GM04503 (cell line): ENCODE results near the gene SHC2.
"Not testable (repeated sequence)": the region's sequence is repeated elsewhere in the genome, so short reads cannot be mapped to it uniquely, and the experiment has no call there.

Experiments
- DNase-seq: peaks from one replicate; pipeline ENCODE4 v3.0.0-alpha.2; 2012; ENCODE audit warnings: low read depth

SHC2 gene

DNA sequence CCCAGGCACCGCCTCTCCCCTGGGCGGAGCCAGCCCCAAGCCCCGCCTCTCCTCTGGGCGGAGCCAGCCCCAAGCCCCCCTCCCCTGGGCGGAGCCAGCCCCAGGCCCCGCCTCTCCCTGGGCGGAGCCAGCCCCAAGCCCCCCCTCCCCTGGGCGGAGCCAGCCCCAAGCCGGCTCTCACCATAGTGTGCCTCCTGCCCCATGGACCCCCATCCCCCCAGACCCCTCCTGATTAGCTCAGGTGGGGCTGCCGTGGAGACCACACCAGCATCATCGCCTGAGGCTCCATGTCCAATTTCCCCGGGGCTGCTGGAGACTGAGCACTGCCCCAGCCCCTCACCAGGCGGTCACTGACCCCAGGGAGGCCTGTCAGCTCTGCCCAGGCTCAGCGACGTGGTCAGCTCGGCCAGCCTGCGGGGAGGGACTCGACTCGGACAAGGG is 31.3 kb upstream of the SHC2 start:
- DNase-seq = no peak

DNA sequence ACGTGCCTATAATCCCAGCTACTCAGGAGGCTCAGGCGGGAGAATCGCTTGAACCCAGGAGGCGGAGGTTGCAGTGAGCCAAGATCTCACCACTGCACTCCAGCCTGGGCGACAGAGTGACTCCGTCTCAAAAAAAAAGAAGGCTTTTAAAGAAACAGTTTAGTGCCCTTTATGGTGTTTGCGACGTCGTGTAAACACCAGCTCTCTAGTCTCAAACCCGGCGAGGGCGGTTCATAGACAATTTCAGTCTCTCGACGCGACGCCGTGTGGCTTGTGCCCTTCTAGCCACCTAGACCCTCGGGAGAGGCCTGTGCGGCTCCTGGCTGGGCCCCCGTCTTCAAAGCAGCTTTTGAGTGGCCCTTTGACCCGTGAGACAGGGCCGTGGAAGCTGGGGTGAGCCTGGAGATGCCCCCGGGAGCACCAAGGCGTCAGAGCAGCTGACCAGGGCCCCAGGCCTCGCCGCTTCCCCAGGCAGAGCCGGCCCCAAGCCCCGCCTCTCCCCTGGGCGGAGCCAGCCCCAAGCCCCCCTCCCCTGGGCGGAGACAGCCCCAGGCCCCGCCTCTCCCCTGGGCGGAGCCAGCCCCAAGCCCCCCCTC is 30.4 kb upstream of the SHC2 start:
- no peak for DNase-seq

DNA sequence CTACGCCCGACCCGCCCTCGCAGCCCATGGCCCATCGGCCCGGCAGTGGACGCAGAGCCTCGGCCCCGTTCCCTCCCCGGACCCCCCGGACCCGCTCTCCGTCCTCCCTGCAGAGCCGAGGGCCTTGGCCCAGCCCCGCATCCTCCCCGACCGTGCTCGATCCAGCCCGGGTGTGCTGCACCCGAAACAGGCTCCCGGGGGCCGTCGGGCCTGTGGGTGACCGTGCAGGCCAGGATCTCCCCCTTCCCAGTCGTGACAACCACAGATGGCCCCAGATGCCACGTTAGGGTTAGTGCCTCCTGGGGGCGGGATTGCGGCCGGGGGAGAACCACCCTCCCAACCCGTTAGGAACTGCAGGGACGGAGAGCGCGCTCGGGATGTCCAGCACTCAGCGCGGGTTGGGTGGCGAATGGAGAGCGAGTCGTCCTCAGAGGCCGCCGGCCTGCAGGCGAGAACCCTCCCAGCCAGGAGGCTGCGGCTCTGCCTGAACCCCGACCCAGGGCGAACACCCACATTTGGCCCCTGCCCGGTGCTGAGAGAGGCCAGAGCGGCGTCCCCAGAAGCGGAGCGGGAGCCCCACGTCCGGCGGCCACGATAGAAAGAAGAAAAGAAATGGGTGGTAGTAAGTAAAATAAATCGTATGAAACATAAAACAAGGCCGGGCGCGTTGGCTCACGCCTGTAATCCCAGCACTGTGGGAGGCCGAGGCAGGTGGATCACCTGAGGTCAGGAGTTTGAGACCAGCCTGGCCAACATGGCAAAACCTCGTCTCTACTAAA is 28.8 kb upstream of the SHC2 start:
- peak; percentile 22 for DNase-seq

DNA sequence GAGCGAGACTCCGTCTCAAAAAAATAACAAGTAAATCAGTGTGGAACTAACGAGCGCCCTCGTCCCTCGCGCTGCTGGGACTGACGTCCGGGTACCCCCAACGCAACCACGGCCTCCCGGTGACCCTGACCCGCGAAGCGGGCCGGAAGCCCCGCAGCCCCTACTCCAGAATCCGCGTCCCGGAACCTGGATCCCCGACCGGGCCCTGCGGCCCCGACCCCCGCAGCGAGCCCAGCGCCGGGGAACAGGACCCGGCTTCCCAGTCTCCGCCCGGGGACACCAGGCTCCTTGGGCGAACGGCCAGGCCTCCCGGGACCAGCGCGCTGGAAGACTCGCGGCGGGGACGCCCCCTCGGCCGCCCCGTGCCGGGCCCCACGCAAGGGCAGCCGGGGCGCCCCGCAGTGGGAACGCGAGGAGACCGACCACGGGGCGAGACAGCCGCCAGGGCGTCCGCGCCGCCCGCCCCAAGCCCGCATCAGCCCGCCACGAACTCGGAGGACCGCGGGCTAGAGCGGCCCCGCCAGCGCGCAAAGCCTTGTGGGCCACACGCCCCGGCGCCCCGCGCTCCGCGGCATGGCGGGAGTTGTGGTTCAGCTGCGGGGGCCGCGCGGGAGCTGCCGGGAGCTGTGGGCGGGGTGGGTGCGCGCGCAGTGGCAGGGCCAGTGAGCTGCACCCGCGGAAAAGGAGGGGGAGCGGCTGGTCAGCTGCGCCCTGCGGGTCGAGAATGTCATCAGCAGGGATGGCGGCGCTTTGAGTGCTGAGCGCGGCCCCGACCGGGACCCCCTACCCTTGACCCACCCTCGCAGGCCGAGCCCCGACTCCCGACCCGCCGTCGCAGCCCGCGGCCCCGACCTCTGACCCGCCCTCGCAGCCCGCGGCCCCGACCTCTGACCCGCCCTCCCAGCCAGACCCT is 27.9 kb upstream of the SHC2 start:
- DNase-seq = peak; percentile 56

DNA sequence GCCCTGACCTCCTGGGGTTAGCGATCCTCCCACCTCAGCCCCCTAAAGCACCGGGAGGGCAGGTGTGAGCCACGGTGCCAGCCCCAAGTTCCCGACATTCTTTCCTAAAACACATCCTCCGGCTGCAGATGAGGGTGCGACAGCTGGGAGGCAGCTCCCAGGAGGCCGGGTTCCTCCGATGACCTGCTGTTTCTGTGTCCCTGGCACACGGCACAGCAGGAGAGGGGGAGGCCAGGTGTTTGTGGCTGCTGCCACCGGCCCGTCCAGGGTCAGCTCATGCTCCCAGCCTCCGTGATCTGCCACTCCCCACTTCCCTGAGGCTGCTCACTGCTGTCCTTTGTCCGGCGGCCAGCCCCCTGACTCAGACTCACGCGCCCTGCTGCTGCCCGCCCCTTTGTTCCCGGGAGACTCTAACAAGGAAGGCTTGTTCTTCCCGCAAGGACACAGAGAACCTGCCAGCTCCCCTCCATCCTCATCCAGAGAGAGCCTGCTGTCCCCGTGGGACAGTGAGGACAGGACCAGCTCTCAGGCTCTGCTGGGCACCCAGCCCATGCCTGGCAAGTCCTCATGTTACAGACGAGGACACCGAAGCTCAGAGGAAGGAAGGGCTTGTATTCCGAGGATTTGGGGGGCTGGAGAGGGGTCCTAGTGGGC is 24.9 kb upstream of the SHC2 start:
- DNase-seq = no peak

DNA sequence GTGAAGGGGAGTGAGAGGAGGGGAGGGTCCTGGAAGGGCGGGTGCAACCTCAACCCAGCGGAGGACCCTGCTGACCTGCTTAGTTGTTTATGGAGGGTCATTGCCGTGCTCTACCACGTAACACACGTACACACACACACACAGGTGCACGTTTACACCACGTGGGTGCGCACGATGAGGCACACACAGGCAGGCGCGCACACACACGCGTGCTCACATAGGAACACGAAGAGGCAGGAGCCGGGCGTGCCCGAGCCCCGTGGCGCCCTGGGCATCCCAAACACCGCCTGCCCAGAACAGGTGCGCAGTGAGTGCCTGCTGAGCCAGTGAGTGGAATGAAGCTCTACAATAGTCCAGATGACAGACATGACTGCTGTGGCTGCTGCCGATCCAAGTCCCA is 24.2 kb upstream of the SHC2 start:
- DNase-seq = no peak

DNA sequence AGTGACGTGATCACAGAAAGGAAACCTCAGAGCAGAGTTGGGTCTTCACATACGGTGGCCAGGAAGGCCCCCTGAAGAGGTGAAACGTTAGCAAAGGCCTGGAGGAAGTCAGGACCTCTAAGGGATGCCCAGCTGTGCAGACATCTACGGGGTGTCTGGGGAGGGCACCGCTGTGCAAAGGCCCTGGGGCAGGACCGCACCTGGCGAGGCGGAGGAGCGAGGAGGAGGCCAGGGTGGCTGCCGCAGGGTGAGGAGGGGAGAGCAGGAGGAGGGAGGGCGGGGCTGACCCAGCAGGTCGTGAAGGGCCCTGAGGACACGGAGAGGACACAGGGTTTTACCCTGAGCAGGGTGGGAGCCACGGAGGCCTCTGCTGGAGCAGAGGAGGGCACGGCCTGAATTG is 23.7 kb upstream of the SHC2 start:
- no peak for DNase-seq

DNA sequence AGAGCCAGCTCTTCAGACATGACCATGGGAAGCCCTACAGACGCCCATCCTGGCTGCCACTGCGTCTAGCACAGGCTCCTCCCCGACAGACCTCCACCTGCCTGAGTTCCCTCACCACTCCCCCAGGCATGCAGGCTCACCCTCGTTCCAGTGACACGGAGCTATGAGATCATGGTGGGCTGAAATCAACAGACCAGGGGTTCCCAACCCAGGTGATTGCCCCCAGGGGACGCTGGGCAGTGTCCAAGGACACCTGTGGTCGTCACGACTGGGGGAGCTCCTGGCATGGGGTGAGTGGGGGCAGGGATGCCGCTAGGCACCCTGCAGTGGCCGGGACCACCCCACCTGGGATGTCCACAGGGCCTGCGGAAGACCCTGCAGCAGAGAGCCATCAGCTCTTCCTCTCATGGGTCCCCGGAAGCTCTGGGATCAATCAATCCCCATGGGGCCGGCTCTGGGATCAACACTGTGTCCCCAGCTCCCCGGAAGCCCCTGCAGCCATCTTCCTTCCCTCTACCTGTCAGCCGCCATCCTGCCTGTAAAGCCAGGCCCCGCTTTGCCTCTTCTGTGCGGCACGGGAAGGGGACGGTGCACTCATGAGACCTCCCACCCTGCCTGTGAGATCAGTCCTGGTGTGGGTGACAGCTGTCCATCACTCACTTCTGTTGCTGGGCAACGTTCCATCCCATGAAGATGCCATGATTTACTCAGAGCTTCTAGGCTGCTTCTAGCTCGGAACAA is 22.7 kb upstream of the SHC2 start:
- no peak for DNase-seq

DNA sequence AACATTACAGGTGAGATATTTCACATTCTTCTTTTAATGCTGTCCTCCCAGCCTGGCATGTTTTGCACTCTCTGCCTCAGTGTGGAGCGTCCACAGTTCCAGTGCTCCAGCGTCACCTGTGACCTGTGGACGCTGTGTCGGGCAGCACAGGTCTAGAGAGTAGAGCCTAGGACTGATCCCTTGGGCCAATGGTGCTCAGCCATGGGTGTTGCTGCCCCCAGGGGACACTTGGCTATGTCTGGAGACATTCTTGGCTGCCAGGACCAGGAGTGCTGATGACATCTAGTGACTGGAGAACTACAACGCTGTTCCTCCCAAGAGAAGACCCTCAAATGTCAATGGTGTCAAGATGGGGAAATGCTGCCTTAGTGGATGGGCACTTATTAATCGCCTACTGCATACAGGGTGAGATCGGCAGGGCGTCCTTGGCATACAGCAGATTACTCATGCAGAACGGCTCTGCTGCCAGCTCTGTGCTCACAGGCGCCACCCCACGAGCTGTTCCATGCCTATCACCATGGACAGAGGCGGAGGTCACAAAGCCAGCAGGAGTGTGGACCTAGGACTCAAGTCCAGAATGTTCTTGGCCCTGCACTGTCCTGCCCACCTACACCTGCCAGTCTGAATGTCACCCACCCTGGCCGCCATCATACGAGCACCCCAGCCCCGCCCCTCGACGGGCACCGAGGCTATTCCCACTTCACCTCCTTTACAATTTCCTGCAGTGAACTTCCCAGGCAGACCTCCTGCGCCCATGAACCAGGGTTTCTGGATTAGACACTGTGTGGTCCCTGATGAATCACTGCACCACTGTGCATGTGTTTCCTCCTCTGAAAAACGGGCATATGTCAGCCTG is 21.6 kb upstream of the SHC2 start:
- no peak for DNase-seq

DNA sequence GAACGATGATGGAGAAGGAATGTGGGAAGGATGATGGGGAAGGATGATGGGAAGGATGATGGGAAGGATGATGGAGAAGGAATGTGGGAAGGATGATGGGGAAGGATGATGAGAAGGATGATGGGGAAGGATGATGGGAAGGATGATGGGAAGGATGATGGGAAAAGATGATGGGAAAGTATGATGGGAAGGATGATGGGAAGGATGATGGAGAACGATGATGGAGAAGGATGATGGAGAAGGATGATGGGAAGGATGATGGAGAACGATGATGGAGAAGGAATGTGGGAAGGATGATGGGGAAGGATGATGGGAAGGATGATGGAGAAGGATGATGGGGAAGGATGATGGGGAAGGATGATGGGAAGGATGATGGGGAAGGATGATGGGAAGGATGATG is 20.3 kb upstream of the SHC2 start:
- DNase-seq = not testable (repeated sequence)

DNA sequence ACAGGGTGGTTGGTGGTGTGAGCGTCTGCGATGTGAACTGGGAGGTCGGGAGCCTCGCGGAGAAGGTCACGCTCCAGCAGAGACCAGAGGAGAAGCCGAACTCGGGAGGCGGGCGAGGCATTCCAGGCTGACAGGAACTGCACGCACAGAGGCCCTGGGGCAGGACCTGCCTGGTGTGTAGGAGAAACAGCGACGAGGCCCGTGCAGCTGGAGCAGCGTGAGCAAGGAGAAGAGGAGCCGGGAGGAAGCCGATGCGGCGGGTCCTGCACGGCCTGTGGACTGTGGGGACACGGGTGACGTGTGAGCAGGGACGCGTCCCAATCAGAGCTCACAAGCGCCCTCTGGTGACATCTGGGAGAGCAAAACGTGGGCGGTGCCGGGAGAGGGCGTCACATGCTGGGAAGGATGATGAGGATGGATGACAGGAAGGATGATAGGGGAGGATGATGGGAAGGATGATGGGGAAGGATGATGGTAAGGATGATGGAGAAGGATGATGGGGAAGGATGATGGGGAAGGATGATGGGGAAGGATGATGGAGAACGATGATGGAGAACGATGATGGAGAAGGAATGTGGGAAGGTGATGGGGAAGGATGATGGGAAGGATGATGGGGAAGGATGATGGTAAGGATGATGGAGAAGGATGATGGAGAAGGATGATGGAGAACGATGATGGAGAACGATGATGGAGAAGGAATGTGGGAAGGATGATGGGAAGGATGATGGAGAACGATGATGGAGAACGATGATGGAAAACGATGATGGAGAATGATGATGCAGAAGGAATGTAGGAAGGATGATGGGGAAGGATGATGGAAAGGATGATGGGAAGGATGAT is 19.4 kb upstream of the SHC2 start:
- peak; percentile 19 for DNase-seq

DNA sequence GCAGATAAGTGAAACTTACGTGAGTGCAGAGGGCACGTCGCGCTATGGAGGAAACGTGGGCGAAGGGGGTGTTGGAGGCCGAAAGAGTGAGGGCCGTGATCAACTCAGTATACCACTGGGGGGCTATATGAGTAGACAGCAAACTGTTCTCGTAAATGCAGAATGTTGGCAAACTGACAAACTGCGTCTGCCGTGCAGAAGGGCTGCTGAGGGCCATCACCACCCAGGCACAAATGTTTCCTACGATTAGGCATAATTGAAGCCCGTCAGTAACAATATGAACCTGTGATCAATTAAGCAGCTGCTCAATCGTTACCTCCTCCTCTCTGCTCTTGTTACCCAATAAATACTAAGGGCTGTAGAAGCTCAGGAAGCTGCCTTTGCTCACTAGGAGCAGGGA is 18.1 kb upstream of the SHC2 start:
- no peak for DNase-seq

DNA sequence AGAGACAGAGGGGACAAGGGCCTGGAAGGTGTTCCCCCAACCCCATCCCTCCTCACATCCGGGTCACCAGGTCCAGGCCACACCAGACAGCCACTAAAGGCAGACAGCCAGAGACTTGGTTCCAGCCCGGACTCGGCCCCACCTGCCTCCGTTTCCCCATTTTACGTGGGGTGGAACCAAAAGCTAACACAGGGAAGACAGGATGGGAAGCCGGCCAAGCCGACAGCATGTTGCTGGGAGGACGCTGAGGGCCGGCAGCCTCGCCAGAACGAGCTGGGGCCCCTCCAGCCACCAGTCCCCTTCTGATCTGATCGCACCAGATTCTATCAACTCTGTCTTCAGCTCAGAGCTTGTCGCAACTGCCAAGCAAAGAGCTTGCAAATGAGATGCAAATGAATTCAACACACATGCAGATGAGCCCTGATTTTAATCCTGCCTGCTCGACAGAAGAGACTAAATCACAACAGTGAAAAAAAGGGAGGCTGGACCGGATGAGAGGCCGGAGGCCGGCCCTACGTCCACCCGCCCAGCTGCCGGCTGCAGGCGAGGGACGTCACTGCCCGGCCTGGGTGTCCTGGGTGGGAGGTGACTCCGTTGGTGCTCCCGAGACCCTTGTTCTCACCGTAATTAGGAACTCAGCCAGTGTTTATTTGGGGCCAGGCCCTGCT is 17.5 kb upstream of the SHC2 start:
- no peak for DNase-seq

DNA sequence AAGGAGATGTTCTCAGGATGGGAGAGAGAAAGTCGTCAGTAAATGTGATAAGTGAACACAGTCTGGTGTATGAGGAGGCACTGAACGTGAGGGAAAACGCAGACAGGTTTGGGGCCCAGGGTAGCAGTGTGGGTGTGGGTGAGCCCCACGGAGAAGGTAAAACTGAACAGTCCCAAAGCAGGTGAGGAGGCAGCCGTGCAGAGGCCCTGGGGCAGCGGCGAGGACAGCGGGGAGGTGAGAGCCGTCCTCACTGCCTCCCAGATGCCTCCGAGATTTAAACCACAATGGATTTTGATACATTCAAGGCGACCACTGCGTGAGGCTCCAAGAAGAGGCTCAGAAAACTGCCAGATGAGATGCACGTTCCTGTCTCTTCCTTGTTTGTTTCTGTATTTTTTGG is 14.5 kb upstream of the SHC2 start:
- DNase-seq = no peak

DNA sequence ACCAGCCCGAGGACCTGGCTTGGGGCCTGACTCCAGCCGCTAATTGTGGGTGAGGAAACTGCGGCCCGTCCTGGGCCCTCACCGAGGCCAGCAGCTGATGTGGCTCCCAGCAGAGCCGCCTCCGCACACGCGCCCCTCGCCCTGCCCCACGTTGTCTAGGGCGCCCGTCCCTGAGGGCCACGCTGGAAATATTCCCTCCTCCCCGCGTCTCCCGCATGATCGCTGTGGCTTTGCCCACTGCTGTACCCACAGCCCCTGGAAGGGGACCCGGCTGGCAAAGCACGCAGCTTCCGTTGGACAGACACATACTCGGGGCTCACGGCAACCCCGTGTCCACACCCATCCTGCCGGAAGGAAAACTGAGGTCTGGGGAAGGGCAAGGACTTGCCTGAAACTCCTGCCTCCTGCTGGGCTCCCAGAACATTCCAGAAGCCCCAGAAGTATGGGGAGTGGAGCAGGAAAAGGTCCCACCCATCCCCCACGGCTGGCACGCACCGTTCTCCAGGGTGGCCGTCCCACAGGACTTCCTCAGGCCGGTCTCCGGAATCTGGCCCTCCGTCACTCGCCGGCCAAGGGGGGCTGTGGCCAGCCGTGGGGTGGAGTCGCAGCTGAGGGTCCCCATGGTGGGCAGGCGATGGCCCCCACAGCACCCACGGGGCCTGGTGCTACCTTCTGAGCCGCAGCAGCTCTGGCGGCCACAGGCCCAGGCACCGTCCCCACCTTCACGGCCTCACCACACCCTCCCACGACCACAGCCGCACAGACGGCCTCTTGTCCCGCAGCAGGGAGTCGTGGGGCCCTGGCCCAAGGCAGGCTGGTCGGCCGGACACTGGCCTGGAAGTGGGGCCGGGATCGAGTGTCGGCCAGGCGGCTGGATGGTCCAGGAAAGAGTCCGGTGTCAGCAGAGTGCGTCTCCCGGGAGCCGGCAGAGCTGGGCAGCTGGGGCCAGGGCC is 13.6 kb upstream of the SHC2 start:
- no peak for DNase-seq

DNA sequence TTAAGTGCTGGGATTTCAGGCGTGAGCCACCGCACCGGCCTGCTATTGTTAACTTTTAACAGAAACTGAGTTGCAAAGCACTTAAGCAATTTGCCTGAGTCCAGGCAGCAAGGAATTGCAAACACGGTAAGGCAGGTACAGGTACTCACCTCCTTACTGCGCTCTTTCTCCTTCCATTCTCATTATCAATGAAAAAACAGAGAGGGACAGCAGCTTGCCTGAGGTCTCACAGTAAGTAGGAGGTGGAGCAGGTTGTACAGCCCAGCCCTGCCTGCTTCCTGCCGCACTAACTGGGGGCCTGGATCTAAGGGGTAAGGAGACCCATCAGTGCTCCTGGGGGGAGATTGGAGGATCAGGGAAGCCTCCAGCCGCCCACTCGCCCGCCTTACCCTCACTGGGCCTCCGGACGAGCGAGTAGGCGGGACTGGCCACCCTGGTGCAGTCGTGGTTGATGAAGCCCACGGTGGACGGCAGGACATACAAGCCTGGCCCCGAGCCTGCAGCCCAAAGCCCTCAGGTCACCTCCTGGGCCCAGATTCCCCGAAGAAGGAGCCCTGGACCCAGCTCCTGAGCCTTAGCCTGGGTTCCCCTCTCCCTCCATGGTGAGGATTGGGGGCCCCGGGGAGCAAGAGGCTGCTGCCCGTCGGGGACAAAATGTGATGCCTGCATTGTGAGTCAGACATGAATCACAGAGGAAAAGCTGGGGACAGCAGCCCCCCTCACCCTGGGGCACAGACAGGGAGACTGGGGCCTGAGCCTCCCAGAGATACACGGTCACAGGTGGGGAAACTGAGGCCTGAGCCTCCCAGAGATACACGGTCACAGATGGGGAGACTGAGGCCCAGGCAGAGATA is 11.4 kb upstream of the SHC2 start:
- DNase-seq = no peak

DNA sequence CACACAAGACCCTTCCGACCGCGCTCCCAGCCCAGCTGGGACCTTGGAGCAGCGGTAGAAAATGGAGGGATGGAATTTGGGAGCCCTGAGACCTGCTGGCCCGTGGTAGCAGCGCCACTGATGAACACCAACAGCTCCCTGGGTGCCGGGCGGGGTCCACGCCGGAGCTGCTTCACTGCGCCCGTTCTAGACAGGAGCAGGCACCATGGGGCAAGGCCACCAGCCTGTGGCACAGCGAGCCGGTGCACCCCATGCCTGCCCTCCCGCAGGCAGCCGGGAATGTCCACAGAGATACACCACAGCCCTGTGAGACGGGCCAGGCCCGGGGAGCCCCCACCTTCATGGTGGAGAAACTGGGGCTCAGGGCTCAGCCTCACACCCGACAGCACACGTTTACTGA is 9.9 kb upstream of the SHC2 start:
- no peak for DNase-seq
